Measurements from ENCODE around the gene LRCH3. TPM values are rescaled to one million over a fixed set of nuclear protein-coding genes. Genes with fewer than 3 reads are reported as not detected.

The LRCH3 gene
- total and polyA plus RNA-seq, 9 of the 15 experiments (the other 6 are each of a cell fraction or from before 2014, with no cell fraction given): 4.6 to 75.3 (median 30.3) TPM

DNA sequence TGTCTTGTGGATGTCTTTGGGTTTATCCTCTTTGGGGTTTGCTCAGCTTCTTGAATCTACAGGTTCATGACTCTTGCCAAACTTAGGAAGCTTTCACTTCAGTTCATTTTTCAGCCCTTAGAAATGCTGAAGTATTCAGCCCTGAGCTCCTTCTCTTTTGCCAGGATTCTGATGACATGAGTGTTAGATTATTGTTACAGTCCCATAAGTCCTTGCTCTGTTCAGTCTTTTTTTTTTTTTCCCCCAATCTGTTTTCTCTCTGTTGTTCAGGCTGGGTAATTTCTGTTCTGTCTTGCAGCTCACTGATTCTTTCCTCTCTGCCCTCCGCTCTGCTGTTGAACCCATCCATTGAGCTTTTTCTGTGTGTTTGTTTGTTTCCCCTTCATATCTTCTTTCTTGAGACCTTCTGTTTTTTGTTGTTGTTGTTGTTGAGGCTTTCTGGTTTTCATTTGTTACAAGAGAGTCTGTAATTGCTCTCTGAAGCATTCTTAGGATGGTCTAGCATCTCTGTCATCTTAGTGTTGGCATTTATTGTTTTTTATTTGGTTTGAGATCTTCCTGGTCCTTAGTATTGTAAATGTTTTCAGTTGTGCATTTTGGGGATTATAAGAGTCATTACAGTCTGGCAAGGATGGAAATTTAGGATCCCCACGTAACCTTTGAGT is 18.4 kb downstream of the LRCH3 start:
- TF ChIP-seq PCBP2 (IDR thresholded peaks at IDR 0.05; ENCODE audit: low read depth, low read length, poor library complexity, severe bottlenecking): no peak
- Histone ChIP-seq H3K4me2 (ENCODE audit: insufficient read depth, low read length) (no peak overlapping the region), H3K9ac (ENCODE audit: insufficient read depth in 1 of 2, low read depth in 2 of 2, low read length in 2 of 2) (no peak overlapping the region), H3K9me1 (ENCODE audit: control insufficient read depth, insufficient read depth, low read length) (no peaks in the 10 kb centered on the region), H3K4me3 (no peak overlapping the region), H4K20me1 (replicated peaks; ENCODE audit: control insufficient read depth, insufficient read depth, low read length) (no peaks in the 10 kb centered on the region), H3K36me3 (ENCODE audit: control insufficient read depth, insufficient read depth, low read length) (no peaks in the 10 kb centered on the region), H3K9me3 (replicated peaks; ENCODE audit: control insufficient read depth, insufficient read depth, low read depth, low read length) (no peaks in the 10 kb centered on the region), H2AFZ (ENCODE audit: low read depth, low read length) (no peak overlapping the region), H3K27me3 (ENCODE audit: control insufficient read depth in 2 of 2, insufficient read depth in 2 of 2, low read length in 2 of 2) (no peaks in the 10 kb centered on the region), H3K27ac (ENCODE audit: extremely low read depth, low read depth, low read length) (no peak overlapping the region), H3K79me2 (ENCODE audit: control insufficient read depth, insufficient read depth, low read length) (peaks cover 56% of the 10 kb centered on the region), H3K4me1 (replicated peaks in 1 of 2; ENCODE audit: control insufficient read depth in 2 of 2, insufficient read depth in 2 of 2, low read length in 2 of 2) (peaks cover 0 to 5% of the 10 kb centered on the region in 2 experiments; a peak in 3 of 5 replicates)
- 47% methylated on average over 2 of the region's 2 CpGs for WGBS (ENCODE audit: insufficient coverage, low coverage, missing lambda C conversion rate)
- ChIA-PET CTCF (ENCODE audit: low intra/inter-chr PET ratio) (no interaction called here), POLR2A (interaction anchor here (0.5 to 2.0 kb wide), 7 partner anchors 8 to 70 kb away, joined by 3 to 14 read pairs (median 3); no protein-coding TSS in a partner anchor)
- ATAC-seq (peak; percentile 47), FAIRE-seq (no peak), DNase-seq (ENCODE audit: extremely low read depth in 1 of 4, low spot score in 3 of 4) (no peak)
- no TSS peak for BruUV-seq (replicated peaks)
- intact Hi-C loops (cut with micrococcal nuclease) (loop anchor here (10.0 kb wide), 1 partner anchor 125 kb away; no protein-coding TSS in a partner anchor), in situ Hi-C loops (cut with MboI) (no loop called here)

- POLR2A ChIA-PET: interaction anchor here (0.6 to 2.0 kb wide), 3 partner anchors 10 to 134 kb away, joined by 3 to 7 read pairs (median 3); no protein-coding TSS in a partner anchor
- TF ChIP-seq TEAD4 (IDR thresholded peaks at IDR 0.05; ENCODE audit: low read length) (no peak), TEAD4 (CRISPR knock-in tag; IDR thresholded peaks at IDR 0.05; ENCODE audit: borderline replicate concordance) (no peak), NFE2 (IDR thresholded peaks at IDR 0.05; ENCODE audit: low read depth) (no peak), ZNF12 (CRISPR knock-in tag; IDR thresholded peaks at IDR 0.05) (no peak), PHB (CRISPR knock-in tag; IDR thresholded peaks at IDR 0.05) (no peak), SLC30A9 (CRISPR knock-in tag; IDR thresholded peaks at IDR 0.05) (no peak), KHSRP (IDR thresholded peaks at IDR 0.05) (no peak), ZKSCAN8 (CRISPR knock-in tag; IDR thresholded peaks at IDR 0.05) (no peak), ZNF398 (CRISPR knock-in tag; IDR thresholded peaks at IDR 0.05) (no peak), ZNF444 (CRISPR knock-in tag; IDR thresholded peaks at IDR 0.05) (no peak), MCM2 (IDR thresholded peaks at IDR 0.05; ENCODE audit: low read depth) (no peak), YBX1 (IDR thresholded peaks at IDR 0.05) (no peak), RUNX1 (IDR thresholded peaks at IDR 0.05; ENCODE audit: low read depth) (no peak), FIP1L1 (IDR thresholded peaks at IDR 0.05; ENCODE audit: low read depth, low read length, poor library complexity, severe bottlenecking) (no peak), HSF4 (CRISPR knock-in tag; IDR thresholded peaks at IDR 0.05; ENCODE audit: borderline replicate concordance) (no peak), MCM5 (IDR thresholded peaks at IDR 0.05; ENCODE audit: low read depth) (no peak)
Observed at GRCh38 chr3:197810901-197811300, 19.8 kb downstream of the LRCH3 start.

More at GRCh38 chr3:197810901-197811300, 19.8 kb downstream of the LRCH3 start:
- no peaks in the 10 kb centered on the region for H3K27me3 ChIP-seq (ENCODE audit: control insufficient read depth in 2 of 2, insufficient read depth in 2 of 2, low read length in 2 of 2)
- WGBS (ENCODE audit: insufficient coverage, low coverage, missing lambda C conversion rate): 81% methylated on average over 6 of the region's 6 CpGs
- no peak overlapping the region for H2AFZ ChIP-seq (ENCODE audit: low read depth, low read length)
- CTCF ChIA-PET (ENCODE audit: low intra/inter-chr PET ratio): no interaction called here
- no peaks in the 10 kb centered on the region for H4K20me1 ChIP-seq (replicated peaks; ENCODE audit: control insufficient read depth, insufficient read depth, low read length)
- H3K36me3 ChIP-seq (ENCODE audit: control insufficient read depth, insufficient read depth, low read length): no peaks in the 10 kb centered on the region
- H3K9me3 ChIP-seq (replicated peaks; ENCODE audit: control insufficient read depth, insufficient read depth, low read depth, low read length): no peaks in the 10 kb centered on the region
- no peaks in the 10 kb centered on the region for H3K9me1 ChIP-seq (ENCODE audit: control insufficient read depth, insufficient read depth, low read length)
- no peak overlapping the region for H3K4me3 ChIP-seq
- in situ Hi-C loops (cut with MboI): no loop called here
- no peak overlapping the region for H3K9ac ChIP-seq (ENCODE audit: insufficient read depth in 1 of 2, low read depth in 2 of 2, low read length in 2 of 2)
- no TSS peak for BruUV-seq (replicated peaks)
- H3K4me2 ChIP-seq (ENCODE audit: insufficient read depth, low read length): no peak overlapping the region
- intact Hi-C loops (cut with micrococcal nuclease): no loop called here
- peaks cover 60% of the 10 kb centered on the region for H3K79me2 ChIP-seq (ENCODE audit: control insufficient read depth, insufficient read depth, low read length)
- ATAC-seq (no peak), DNase-seq (ENCODE audit: extremely low read depth in 1 of 4, low spot score in 3 of 4) (no peak), FAIRE-seq (no peak)
- H3K4me1 ChIP-seq (replicated peaks in 1 of 2; ENCODE audit: control insufficient read depth in 2 of 2, insufficient read depth in 2 of 2, low read length in 2 of 2): peaks cover 0 to 5% of the 10 kb centered on the region in 2 experiments; a peak in 3 of 5 replicates
- H3K27ac ChIP-seq (ENCODE audit: extremely low read depth, low read depth, low read length): no peak overlapping the region
